ENCODE results near the gene TTC9B. TPM values are rescaled to one million over a fixed set of nuclear protein-coding genes. Genes with fewer than 3 reads are reported as not detected.

TTC9B gene
- total RNA-seq, 1 donor from 2014 or later: not detected

GRCh38 chr19:40225440-40226305 is 7.5 kb upstream of the TTC9B start:
- peak overlapping the region; percentile 1 for H3K27ac Mint-ChIP-seq
- no peak for DNase-seq (ENCODE audit: low spot score in 2 of 2, unreplicated experiment in 2 of 2)
- H3K36me3 Mint-ChIP-seq: no peaks in the 10 kb centered on the region
- H3K4me1 Mint-ChIP-seq: peaks cover 2% of the 10 kb centered on the region
- no peak for TF ChIP-seq CTCF (IDR thresholded peaks at IDR 0.05; ENCODE audit: unreplicated experiment)
- H3K9me3 Mint-ChIP-seq: peaks cover 5% of the 10 kb centered on the region
- peaks cover 49% of the 10 kb centered on the region for H3K27me3 Mint-ChIP-seq (ENCODE audit: low read depth)
- no peak overlapping the region for H3K4me3 Mint-ChIP-seq

GRCh38 chr19:40224342-40225150 is 6.4 kb upstream of the TTC9B start:
- Mint-ChIP-seq H3K27me3 (ENCODE audit: low read depth) (peaks cover 61% of the 10 kb centered on the region), H3K36me3 (no peaks in the 10 kb centered on the region), H3K4me1 (peaks cover 2% of the 10 kb centered on the region), H3K27ac (no peak overlapping the region), H3K4me3 (no peak overlapping the region), H3K9me3 (peaks cover 5% of the 10 kb centered on the region)
- no peak for DNase-seq (ENCODE audit: low spot score in 2 of 2, unreplicated experiment in 2 of 2)
- TF ChIP-seq CTCF (IDR thresholded peaks at IDR 0.05; ENCODE audit: unreplicated experiment): no peak

GRCh38 chr19:40223135-40223822 is 5.1 kb upstream of the TTC9B start:
- Mint-ChIP-seq H3K9me3 (peaks cover 5% of the 10 kb centered on the region), H3K36me3 (no peaks in the 10 kb centered on the region), H3K27me3 (ENCODE audit: low read depth) (peaks cover 73% of the 10 kb centered on the region), H3K4me1 (peaks cover 2% of the 10 kb centered on the region), H3K27ac (no peak overlapping the region), H3K4me3 (no peak overlapping the region)
- TF ChIP-seq CTCF (IDR thresholded peaks at IDR 0.05; ENCODE audit: unreplicated experiment): no peak
- DNase-seq (ENCODE audit: low spot score in 2 of 2, unreplicated experiment in 2 of 2): no peak

- TF ChIP-seq CTCF (IDR thresholded peaks at IDR 0.05; ENCODE audit: unreplicated experiment): peak; percentile 92
- Mint-ChIP-seq H3K27ac (no peak overlapping the region), H3K36me3 (no peaks in the 10 kb centered on the region), H3K4me1 (peaks cover 2% of the 10 kb centered on the region), H3K4me3 (no peak overlapping the region), H3K9me3 (peaks cover 5% of the 10 kb centered on the region), H3K27me3 (ENCODE audit: low read depth) (peaks cover 83% of the 10 kb centered on the region)
- peak in 1 of 2 experiments; percentile 71 for DNase-seq (ENCODE audit: low spot score in 2 of 2, unreplicated experiment in 2 of 2)
Measured at GRCh38 chr19:40221858-40222619, 3.9 kb upstream of the TTC9B start.

- H3K4me1 Mint-ChIP-seq: peaks cover 6% of the 10 kb centered on the region
- H3K9me3 Mint-ChIP-seq: peaks cover 5% of the 10 kb centered on the region
- no peak for DNase-seq (ENCODE audit: low spot score in 2 of 2, unreplicated experiment in 2 of 2)
- H3K36me3 Mint-ChIP-seq: no peaks in the 10 kb centered on the region
- H3K27me3 Mint-ChIP-seq (ENCODE audit: low read depth): peaks cover 86% of the 10 kb centered on the region
- TF ChIP-seq CTCF (IDR thresholded peaks at IDR 0.05; ENCODE audit: unreplicated experiment): no peak
- no peak overlapping the region for H3K27ac Mint-ChIP-seq
- no peak overlapping the region for H3K4me3 Mint-ChIP-seq
Measured at GRCh38 chr19:40220674-40221073, 2.5 kb upstream of the TTC9B start.
